A549 (cell line): ENCODE data around the gene SMIM29.

ENCODE experiments used
- JUNB ChIP-seq: fragments of >200 bp; sonication (Bioruptor Twin); formaldehyde crosslinking; IDR thresholded peaks from 2 replicates; pipeline ENCODE4 v1.6.1; 2016
- SREBF2 ChIP-seq: fragments of 450-650 bp; IDR thresholded peaks from 2 replicates; pipeline ENCODE4 v1.6.1; 2014; ENCODE audit warnings: mild to moderate bottlenecking, moderate library complexity
- TF ChIP-seq, protein P1 (sequence below): fragments of 200-600 bp; sonication (generic); IDR thresholded peaks from 2 replicates; pipeline ENCODE4 v1.6.1; 2016; ENCODE audit warnings: antibody characterized with exemption, mild to moderate bottlenecking, moderate library complexity
- TF ChIP-seq, protein P2 (sequence below): fragments of 450-650 bp; IDR thresholded peaks from 2 replicates; pipeline ENCODE4 v1.6.1; 2014; ENCODE audit warnings: antibody characterized with exemption
- TF ChIP-seq, protein P3 (sequence below): IDR thresholded peaks from 2 replicates; pipeline ENCODE4 v1.6.1; 2012; ENCODE audit warnings: low read depth, borderline replicate concordance

DNA sequence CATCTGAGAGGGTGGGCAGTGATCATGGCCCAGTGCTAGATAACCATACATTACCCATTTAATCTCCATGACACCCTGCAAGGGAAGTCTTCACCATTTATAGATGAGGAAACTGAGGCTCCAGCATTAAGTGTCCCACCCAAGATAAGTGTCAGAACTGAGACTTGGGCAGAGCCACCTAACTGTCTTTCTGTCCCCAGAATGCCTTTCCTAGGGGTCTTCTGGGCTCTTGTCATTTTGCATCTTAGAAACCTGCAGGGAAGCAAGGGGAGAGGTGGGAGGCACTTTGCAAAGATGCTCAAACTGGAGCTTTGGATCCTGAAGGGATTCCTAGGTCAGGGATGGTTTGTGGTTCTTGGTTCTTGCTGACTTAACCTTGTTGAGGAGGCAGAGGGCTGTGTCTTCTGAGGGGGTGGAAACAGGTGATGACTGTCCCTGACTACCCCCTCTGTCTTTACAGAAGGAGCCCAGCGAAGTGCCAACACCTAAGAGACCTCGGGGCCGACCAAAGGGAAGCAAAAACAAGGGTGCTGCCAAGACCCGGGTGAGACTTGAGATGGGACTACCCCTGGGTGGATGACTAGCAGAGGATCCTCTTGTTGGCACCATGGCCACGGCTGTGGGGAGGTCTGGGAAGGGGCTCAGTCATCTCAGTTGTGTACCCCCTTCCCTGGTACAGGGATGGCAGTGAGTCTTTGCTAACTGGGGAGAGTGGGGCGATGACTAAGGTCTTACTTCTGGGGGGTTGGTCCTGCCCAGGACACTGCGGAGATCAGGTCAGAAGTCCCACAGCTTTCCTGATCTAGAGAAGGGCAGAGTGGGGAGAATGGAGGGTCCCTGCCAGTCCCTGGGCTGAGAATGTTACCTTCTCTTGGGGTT is 6.3 kb downstream of the SMIM29 start:
- TF ChIP-seq, protein P1, sequence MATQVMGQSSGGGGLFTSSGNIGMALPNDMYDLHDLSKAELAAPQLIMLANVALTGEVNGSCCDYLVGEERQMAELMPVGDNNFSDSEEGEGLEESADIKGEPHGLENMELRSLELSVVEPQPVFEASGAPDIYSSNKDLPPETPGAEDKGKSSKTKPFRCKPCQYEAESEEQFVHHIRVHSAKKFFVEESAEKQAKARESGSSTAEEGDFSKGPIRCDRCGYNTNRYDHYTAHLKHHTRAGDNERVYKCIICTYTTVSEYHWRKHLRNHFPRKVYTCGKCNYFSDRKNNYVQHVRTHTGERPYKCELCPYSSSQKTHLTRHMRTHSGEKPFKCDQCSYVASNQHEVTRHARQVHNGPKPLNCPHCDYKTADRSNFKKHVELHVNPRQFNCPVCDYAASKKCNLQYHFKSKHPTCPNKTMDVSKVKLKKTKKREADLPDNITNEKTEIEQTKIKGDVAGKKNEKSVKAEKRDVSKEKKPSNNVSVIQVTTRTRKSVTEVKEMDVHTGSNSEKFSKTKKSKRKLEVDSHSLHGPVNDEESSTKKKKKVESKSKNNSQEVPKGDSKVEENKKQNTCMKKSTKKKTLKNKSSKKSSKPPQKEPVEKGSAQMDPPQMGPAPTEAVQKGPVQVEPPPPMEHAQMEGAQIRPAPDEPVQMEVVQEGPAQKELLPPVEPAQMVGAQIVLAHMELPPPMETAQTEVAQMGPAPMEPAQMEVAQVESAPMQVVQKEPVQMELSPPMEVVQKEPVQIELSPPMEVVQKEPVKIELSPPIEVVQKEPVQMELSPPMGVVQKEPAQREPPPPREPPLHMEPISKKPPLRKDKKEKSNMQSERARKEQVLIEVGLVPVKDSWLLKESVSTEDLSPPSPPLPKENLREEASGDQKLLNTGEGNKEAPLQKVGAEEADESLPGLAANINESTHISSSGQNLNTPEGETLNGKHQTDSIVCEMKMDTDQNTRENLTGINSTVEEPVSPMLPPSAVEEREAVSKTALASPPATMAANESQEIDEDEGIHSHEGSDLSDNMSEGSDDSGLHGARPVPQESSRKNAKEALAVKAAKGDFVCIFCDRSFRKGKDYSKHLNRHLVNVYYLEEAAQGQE: no peak
- TF ChIP-seq JUNB: no peak
- TF ChIP-seq SREBF2: no peak
- TF ChIP-seq, protein P2, sequence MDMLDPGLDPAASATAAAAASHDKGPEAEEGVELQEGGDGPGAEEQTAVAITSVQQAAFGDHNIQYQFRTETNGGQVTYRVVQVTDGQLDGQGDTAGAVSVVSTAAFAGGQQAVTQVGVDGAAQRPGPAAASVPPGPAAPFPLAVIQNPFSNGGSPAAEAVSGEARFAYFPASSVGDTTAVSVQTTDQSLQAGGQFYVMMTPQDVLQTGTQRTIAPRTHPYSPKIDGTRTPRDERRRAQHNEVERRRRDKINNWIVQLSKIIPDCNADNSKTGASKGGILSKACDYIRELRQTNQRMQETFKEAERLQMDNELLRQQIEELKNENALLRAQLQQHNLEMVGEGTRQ: no peak
- TF ChIP-seq, protein P3, sequence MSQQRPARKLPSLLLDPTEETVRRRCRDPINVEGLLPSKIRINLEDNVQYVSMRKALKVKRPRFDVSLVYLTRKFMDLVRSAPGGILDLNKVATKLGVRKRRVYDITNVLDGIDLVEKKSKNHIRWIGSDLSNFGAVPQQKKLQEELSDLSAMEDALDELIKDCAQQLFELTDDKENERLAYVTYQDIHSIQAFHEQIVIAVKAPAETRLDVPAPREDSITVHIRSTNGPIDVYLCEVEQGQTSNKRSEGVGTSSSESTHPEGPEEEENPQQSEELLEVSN: no peak
